Mucosa of gallbladder (tissue), 1 donor: ENCODE measurements around the gene BRPF3. TPM values are rescaled to one million over a fixed set of nuclear protein-coding genes. Genes with fewer than 3 reads are reported as not detected.

ENCODE experiments used
- DNase-seq: peaks from one replicate; pipeline ENCODE4 v3.0.0-alpha.2; 2020; ENCODE audit warnings: low spot score
- total RNA-seq: library from RNA; stranded (reverse); gene quantifications from one replicate; pipeline ENCODE4 v1.2.1, GENCODE V29; 2021
- donor health status: DM: no; HTN: no; CAD: no.

BRPF3 gene
- total RNA-seq, 1 donor from 2014 or later = 47.0 TPM

GRCh38 chr6:36268478-36269275 lies 72.1 kb downstream of the BRPF3 start:
- DNase-seq = no peak

DNA sequence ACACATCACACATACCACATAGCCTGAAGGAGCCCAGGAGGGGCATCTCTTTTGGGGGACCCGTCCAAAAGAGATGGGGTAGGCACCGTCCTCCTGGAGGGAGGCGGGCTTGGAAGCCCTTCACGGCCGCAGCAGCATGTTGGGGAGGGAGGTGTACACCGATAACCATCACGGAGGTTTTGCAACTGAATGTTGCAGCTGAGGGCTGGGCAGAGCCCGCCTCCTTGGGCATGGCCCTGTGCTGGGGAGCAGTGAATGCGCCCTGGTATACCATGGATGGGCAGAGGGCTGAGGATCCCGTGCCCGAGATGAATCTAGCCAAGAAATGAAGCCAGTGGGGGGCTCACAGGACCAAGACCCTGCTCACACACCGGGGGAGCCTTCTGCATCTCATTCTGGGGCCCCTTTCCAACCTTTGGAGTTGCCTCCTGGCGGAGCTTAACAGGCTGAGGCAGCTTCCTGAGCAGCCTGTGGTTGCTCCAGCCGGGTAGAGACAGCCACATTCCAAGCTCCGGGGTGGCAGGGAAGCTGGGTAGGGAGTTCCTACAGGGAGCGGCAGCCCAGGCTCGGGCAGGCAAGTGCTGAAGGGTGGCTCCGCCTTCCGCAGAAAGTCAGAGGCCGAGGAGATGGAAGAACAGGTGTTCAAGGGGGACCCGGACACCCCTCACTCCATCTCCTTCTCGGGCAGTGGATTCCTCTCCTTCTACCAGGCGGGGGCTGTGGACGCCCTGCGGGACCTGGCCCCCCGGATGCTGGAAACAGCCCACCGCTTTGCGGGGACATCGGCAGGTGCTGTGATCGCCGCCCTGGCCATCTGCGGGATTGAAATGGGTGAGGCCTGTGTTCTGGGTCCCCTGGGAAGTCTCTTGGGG lies 73.5 kb downstream of the BRPF3 start, which contains the start of gene PNPLA1:
Gene PNPLA1, plus strand, starts transcription at position 227 of the 872 bp plus-strand sequence. Its CDS starts 400 bp downstream, at position 627.
- no peak for DNase-seq

GRCh38 chr6:36272234-36272633 lies 75.7 kb downstream of the BRPF3 start:
- no peak for DNase-seq

GRCh38 chr6:36273067-36273466 lies 76.5 kb downstream of the BRPF3 start:
- no peak for DNase-seq

DNA sequence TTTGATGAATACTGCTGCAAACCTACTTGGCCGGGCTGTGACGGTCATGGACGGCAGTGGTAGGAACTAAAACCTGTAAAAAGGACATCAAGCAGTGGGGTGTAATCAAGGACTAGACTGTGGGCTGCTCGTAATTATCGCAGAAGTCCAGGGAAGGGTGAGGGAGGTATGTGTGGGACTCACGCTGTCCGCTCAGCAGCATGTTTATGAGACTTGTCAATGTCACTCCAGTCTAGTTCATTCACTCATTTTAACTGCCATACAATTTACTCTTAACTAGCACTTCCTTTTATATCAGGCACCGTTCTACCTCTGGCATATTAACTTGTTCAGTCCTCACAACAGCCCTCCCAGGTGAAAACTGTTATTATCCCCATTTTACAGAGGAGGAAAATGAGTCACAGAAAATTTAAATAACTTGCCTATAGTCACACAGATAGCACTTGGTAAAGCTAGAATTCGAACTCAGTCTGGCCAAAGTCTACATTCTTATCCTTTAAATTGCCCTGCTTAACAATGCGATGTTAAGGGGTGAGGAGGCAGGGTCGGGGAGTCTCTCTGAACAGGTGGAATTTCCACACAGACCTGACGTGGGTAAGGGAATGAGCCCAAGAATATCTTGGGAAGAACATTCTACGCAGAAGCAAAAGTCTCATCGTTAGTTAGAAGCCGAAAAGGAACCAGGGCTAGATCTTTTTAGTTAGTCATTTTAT lies 77.4 kb downstream of the BRPF3 start:
- DNase-seq = no peak

DNA sequence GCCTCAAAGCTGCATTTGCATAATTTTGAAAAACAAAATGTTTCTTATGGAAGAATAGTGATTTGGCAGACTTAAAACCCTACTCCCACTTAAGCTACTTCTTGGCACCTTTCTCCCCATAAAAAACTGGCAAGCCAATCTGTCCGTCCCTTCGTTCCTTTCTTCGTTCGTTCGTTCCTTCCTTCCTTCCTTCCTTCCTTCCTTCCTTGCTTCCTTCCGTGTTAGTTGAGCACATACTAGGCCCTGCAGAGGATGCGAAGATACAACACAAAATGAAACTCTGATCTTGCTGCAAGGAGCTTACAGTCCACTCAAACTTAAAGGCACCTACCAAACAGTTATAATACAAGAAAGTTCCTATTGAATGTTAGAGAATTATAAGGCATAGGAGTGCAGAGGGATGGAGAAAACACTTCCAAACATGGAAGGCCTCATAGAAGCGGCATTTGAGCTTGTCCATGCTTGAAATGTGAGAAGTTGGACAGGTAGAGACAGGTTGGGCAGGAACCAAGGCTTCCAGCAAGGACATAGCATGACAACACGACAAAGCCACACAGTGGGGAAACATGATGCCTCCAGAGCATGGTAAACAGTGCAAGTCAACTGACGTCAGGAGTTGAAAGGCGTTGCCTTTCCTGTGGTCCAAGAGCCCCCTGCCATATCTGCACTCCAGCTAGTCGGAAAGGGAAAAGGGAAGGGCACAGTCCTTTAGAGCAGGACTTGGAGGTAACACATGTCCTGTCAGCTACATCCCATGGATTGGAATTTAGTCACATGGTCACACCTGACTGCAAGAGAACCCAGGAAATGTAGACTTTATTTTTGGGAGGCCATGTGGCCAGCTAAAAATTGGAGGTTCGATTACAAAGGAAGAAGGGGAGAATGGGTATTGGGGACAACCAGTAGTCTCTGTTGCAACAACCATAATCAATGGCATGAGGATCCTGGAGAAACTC lies 80.3 kb downstream of the BRPF3 start:
- no peak for DNase-seq

- no peak for DNase-seq
Observed at GRCh38 chr6:36277946-36278470, 81.5 kb downstream of the BRPF3 start.

DNA sequence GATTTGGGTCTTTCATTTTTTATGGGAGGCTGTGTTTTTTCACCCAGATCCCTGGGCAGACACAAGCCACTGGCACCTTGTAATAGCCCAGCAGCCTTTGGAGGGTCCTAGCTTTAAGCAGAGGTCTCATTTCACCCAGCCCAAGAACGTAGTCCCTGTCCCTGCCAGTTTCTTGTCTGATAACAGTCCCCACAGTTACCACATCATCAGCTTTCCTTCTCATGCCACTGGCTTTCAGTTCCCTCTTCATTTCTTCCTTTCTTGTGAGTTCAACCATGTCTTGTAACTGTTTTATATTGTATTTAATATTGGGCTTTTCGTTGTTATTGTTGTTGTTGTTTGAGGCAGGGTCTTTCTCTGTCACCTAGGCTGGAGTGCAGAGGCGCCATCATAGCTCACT lies 83.9 kb downstream of the BRPF3 start:
- DNase-seq = no peak

DNA sequence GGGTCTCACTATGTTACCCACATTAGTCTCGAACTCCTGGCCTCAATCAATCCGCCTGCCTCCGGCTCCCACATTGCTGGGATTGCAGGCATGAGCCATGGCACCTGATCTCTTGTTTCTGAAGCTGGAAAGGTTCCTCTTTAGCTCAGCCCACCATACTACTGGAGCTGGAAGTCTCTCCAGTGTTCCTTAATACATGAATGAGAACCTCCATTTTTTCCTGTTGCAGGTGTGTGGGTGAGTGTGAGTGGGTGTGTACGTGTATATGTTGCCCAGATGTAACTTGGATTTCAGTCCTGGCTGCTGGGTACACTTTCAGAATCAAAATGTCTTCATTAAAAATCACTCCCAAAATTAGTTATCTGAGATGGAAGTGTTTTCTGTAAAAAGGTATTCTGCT lies 84.4 kb downstream of the BRPF3 start:
- no peak for DNase-seq

Other genes with a start within 250 kb of the BRPF3 start
- not detected for gene SLC26A8, start 172.1 kb upstream of the BRPF3 start, total RNA-seq
- gene MAPK14, start 168.9 kb upstream of the BRPF3 start, total RNA-seq = 62.7 TPM
- 72.2 TPM for gene MAPK13, start 66.2 kb upstream of the BRPF3 start, total RNA-seq
- 0.14 TPM for gene PNPLA1, start 73.3 kb downstream of the BRPF3 start, total RNA-seq
- 7.4 TPM for gene BNIP5, start 140.1 kb downstream of the BRPF3 start, total RNA-seq
- gene ETV7, start 190.9 kb downstream of the BRPF3 start, total RNA-seq = 2.5 TPM
- gene PXT1, start 246.1 kb downstream of the BRPF3 start, total RNA-seq = not detected
- 37.2 TPM for gene KCTD20, start 246.3 kb downstream of the BRPF3 start, total RNA-seq